Effector CD8-positive, alpha-beta T cell (primary cell): Measurements from ENCODE around the gene SALL1.

Source experiments
- DNase-seq: peaks from one replicate; lab custom pipeline; 2025; lab: John Stamatoyannopoulos, UW

The SALL1 gene

DNA sequence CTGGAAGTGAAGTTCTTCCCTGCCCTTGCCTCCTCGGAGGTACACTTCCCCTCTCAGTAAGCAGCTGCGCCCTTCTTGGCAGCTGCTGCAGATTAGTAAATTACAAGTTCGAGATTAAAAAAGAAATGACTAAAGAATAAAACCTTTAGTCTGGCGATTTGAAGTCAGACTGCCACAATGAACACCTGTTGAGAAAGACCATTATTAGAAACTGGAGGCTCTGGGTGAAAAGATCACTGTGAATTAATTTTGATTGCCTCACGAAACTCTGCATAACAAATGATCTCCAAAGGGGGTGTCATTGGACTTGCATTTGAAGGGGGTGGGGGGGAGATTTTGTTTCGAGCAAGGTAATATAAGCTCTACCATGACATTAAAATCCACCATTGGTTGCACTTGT lies 39.3 kb downstream of the SALL1 start:
- DNase-seq, result no peak

- DNase-seq, result no peak
Observed at GRCh38 chr16:51110700-51111157, 40.3 kb downstream of the SALL1 start.

GRCh38 chr16:51109173-51109572 lies 41.9 kb downstream of the SALL1 start:
- DNase-seq, result no peak

- DNase-seq, result no peak
Observed at GRCh38 chr16:51107742-51108141, 43.3 kb downstream of the SALL1 start.

- no peak for DNase-seq
Observed at GRCh38 chr16:51106535-51106934, 44.5 kb downstream of the SALL1 start.

- DNase-seq, result no peak
Observed at GRCh38 chr16:51103590-51103989, 47.5 kb downstream of the SALL1 start.

DNA sequence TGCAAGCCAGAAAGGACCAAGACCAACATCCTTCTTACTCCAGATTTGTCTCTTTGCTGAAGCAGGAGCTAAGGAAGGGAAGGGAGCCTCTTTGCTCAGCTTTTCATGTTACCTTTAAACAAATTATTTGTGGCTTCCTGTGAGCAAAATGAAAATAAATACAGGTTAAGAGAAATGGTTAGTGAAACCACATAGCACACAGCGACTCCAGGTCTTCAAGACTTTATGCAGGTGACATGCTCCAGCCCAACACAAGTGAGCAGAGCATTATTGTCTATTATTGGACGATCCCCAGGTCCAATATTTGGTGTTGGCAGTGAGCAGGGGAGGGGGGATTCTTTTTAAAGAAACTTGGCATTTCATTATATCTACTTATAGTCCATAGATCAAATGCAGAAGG lies 53.3 kb downstream of the SALL1 start:
- no peak for DNase-seq

DNA sequence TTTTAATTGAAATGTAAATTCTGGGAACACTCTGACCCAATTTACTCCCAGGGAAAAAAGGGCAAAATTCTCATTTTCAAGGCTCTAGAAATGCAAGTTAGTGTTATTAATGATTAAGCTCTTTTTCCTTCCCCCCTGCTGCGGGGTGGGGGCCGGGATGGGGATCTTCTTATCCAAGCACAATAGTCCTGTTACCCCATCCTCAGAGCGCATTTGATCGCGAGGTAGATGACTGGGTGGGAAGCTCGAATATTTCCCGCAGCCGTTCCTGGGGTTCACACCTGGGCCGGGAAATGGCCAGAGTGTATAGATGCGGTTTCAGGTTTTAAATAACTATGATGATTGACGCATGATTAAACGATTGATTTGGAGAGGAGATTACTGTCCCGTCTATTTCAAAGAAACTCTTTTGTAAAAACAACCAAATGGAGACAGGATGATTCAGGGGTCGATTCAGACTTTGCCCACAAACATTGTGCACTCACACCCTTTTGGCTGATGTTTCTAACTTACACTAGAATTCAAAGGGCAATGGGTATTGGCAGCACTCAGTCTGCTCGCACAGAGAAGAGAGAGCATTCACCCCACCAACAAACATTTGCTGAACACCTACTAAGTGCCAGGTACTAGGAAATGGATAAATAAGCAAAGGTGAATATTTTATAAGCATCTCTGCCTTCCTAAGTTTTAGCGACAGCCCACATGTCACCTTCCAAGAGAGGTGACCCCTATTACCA lies 55.0 kb downstream of the SALL1 start:
- no peak for DNase-seq

GRCh38 chr16:51095084-51095881 lies 55.8 kb downstream of the SALL1 start:
- DNase-seq, result no peak

- no peak for DNase-seq
Observed at GRCh38 chr16:51093726-51094280, 57.3 kb downstream of the SALL1 start.
